Kidney (tissue), 14 donors: ENCODE results near the gene LRBA. TPM values are rescaled to one million over a fixed set of nuclear protein-coding genes. Genes with fewer than 3 reads are reported as not detected.
A peak's percentile ranks its signal among the peaks of the same experiment; 100 is the strongest.

Experiments
- DNase-seq, 5 donors: peaks; one replicate each; pipeline ENCODE4 v3.0.0-alpha.2; 2013 to 2020
- FAIRE-seq: peaks from 2 replicates; lab custom pipeline; 2012; peaks lifted over from hg19 to GRCh38; lab: Jason Lieb, UNC
- H3K27ac ChIP-seq, 2 donors: one replicate each; pipeline ENCODE4 v1.7.0; 2013; ENCODE audit warnings: low read depth in 2 of 2, low read length in 2 of 2, inconsistent platforms in 1 of 2
- H3K27me3 ChIP-seq: one replicate; pipeline ENCODE4 v1.7.1; 2013; ENCODE audit warnings: low read length, inconsistent platforms; ENCODE audit not compliant: control insufficient read depth, insufficient read depth
- H3K36me3 ChIP-seq, 3 donors: one replicate each; pipeline versions ENCODE4 v1.7.0 to v1.7.1; 2013; ENCODE audit warnings: low read length in 3 of 3, control low read depth in 1 of 3, inconsistent platforms in 1 of 3; ENCODE audit not compliant: insufficient read depth in 3 of 3, control insufficient read depth in 2 of 3
- H3K4me1 ChIP-seq, 3 donors: one replicate each; pipeline versions ENCODE4 v1.7.0 to v1.7.1; 2013; ENCODE audit warnings: low read length in 3 of 3, inconsistent platforms in 1 of 3, low read depth in 1 of 3; ENCODE audit not compliant: control insufficient read depth in 2 of 3, insufficient read depth in 2 of 3
- H3K4me3 ChIP-seq, 3 donors: one replicate each; pipeline versions ENCODE4 v1.7.0 to v1.8.1; 2013; ENCODE audit warnings: low read length in 3 of 3, control low read depth in 1 of 3, inconsistent platforms in 1 of 3
- H3K9ac ChIP-seq, 3 donors: one replicate each; pipeline versions ENCODE4 v1.7.0 to v1.7.1; 2013; ENCODE audit warnings: low read length in 3 of 3, control low read depth in 1 of 3, inconsistent platforms in 1 of 3
- H3K9me3 ChIP-seq, 3 donors: one replicate each; pipeline versions ENCODE4 v1.7.0 to v1.7.1; 2013; ENCODE audit warnings: low read length in 3 of 3, control low read depth in 1 of 3, inconsistent platforms in 1 of 3; ENCODE audit not compliant: control insufficient read depth in 2 of 3, insufficient read depth in 1 of 3
- intact Hi-C: fragments of 100-400 bp; cut with DNase I; formaldehyde crosslinking; loops from one replicate; pipeline ENCODE4 v1.11.1; 2022
- polyA plus RNA-seq: library from polyadenylated mRNA; stranded (reverse); fragments of 350-450 nt; fragmentation: Illumina TruSeq; extraction: RNeasy Lipid Tissue Mini Kit (QIAGEN cat#74804); gene quantifications from one replicate; pipeline ENCODE4 v1.2.3, GENCODE V29; 2014; ENCODE audit warnings: low read depth, low replicate concordance; ENCODE audit not compliant: insufficient read depth
- total RNA-seq: library from RNA; stranded (reverse); fragmentation: NEBNext Ultra II Directional; extraction: Animal tissue kit (Norgen Biotek cat#: 25700); gene quantifications from one replicate; pipeline ENCODE4 v1.2.1, GENCODE V29; 2021
- TF ChIP-seq, protein P1 (sequence below): IDR thresholded peaks from 3 replicates; pipeline ENCODE4 v1.5.1; 2012; ENCODE audit warnings: mild to moderate bottlenecking, moderate library complexity, borderline replicate concordance; ENCODE audit not compliant: insufficient read depth; ENCODE audit errors: extremely low read depth
- donor health status: control.
- donor health status: control.
- donor health status: control.
- donor health status: control.
- donor health status: control.
- donor health status: DM: yes; HTN: yes; CAD: no.
- donor health status: Normal renal cell carcinoma (clear cell type).

The LRBA gene
- total and polyA plus RNA-seq, 2 donors from 2014 or later = 20.3 to 76.7 TPM

DNA sequence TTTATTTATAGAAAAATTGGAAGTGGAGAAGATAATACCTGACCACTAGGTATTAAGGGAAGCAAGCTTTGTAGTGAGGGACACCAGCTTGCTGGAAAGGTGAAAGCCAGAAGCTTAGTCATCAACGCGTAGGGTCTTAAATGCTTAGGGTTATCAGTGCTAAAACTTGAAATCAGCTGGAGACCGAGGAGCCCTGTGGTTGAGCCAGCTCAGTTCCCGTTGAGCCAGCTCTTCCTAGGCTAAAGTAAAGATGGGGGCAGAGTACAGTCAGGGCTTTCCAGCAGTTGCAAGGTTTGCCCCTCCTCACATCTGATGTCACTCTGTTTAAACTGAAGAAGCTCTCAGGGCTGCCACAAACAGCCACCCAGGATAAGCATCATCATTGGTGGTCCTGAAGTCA, 696.1 kb downstream of the LRBA start:
- H3K27ac ChIP-seq = no peak overlapping the region
- H3K9ac ChIP-seq = no peak overlapping the region
- no peaks in the 10 kb centered on the region for H3K4me1 ChIP-seq
- H3K27me3 ChIP-seq = no peaks in the 10 kb centered on the region
- H3K4me3 ChIP-seq = no peak overlapping the region
- TF ChIP-seq, protein P1, sequence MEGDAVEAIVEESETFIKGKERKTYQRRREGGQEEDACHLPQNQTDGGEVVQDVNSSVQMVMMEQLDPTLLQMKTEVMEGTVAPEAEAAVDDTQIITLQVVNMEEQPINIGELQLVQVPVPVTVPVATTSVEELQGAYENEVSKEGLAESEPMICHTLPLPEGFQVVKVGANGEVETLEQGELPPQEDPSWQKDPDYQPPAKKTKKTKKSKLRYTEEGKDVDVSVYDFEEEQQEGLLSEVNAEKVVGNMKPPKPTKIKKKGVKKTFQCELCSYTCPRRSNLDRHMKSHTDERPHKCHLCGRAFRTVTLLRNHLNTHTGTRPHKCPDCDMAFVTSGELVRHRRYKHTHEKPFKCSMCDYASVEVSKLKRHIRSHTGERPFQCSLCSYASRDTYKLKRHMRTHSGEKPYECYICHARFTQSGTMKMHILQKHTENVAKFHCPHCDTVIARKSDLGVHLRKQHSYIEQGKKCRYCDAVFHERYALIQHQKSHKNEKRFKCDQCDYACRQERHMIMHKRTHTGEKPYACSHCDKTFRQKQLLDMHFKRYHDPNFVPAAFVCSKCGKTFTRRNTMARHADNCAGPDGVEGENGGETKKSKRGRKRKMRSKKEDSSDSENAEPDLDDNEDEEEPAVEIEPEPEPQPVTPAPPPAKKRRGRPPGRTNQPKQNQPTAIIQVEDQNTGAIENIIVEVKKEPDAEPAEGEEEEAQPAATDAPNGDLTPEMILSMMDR = no peak
- intact Hi-C loops = no loop called here
- DNase-seq (no peak), FAIRE-seq (no peak)
- no peaks in the 10 kb centered on the region for H3K9me3 ChIP-seq
- no peaks in the 10 kb centered on the region for H3K36me3 ChIP-seq

DNA sequence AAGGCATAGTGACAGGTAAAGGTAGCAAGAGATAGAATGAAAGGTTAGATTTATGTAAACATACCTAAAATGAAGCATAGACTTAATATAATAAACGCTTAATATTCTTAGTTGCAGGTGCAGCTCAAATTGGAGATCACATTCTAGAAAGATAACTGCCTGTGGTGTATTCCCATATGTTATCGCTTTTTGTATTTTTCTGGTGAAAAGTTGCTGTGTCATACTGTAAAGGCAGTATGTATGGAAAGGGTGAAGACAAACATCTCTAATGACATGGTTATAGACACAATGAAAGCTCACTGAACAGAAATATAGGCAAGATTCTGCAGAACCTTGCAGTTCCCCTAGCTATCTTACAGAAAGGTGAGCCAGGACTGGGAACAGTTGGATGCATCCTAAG, 696.6 kb downstream of the LRBA start:
- H3K9ac ChIP-seq = no peak overlapping the region
- intact Hi-C loops = no loop called here
- no peak overlapping the region for H3K4me3 ChIP-seq
- no peaks in the 10 kb centered on the region for H3K36me3 ChIP-seq
- H3K27me3 ChIP-seq = no peaks in the 10 kb centered on the region
- DNase-seq (no peak), FAIRE-seq (no peak)
- no peak overlapping the region for H3K27ac ChIP-seq
- TF ChIP-seq, protein P1 = no peak
- H3K9me3 ChIP-seq = no peaks in the 10 kb centered on the region
- no peaks in the 10 kb centered on the region for H3K4me1 ChIP-seq

DNA sequence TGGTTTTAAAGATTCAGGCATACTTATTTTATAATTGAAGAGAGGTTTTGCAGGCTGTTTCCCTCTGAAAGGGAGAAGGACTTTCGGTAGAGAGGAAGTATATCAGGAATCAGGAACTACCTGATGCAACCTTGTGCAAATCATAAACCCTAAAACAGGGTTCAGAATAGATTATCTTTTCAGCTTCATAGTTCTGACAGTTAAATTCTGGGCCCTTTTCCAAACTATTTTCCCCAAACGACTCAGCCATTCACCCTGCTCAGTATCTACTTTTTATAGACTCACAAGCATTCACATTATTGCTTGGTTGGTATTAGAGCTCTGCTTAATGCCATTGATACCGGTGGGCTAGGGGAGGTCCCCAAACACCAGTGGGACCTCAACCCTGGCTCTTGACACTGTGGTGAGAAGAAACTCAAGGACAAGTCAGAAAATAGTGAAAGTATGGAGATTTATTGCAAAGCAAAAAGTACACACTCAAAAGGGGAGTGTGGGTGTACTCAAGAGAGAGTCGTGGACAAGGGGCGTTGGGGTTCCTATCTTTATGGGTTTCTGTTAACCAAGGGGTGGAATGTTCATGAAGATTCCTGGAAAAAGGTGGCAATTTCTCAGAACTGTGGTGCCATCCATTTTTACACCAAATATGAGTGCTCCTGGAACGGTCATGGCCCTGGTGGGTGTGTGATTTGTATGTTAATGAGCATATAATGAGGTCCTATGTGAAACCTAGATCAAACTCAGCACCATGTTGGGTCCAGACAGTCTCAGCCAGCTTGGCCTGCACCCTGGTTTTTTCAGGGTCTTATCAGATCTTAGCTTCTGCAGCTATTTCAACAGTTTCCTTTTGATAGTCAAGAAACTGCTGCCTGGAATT, 698.5 kb downstream of the LRBA start:
- FAIRE-seq (no peak), DNase-seq (no peak)
- Histone ChIP-seq H3K36me3 (no peaks in the 10 kb centered on the region), H3K27me3 (no peaks in the 10 kb centered on the region), H3K4me3 (no peak overlapping the region), H3K4me1 (peaks cover 0 to 2% (median under 1%) of the 10 kb centered on the region in 3 donors), H3K27ac (peak overlapping the region in 1 of 2 donors; percentile 42), H3K9ac (no peak overlapping the region), H3K9me3 (no peaks in the 10 kb centered on the region)
- TF ChIP-seq, protein P1 = no peak
- intact Hi-C loops = no loop called here
